HEK293 (cell line): ENCODE results near the gene MYBPC3.

Experiments
- HOXA7 ChIP-seq: sonication (generic); formaldehyde crosslinking; IDR thresholded peaks from 2 replicates; pipeline ENCODE4 v1.8.1; 2022; ENCODE audit warnings: missing genetic modification reagents, borderline replicate concordance
- SP2 ChIP-seq: fragments of 450-650 bp; formaldehyde crosslinking; IDR thresholded peaks from 2 replicates; pipeline ENCODE4 v1.5.1; 2016; ENCODE audit warnings: missing biosample characterization, missing genetic modification characterization
- ZBTB17 ChIP-seq: fragments of 450-650 bp; formaldehyde crosslinking; IDR thresholded peaks from 2 replicates; pipeline ENCODE4 v1.5.1; 2016; ENCODE audit warnings: missing biosample characterization, missing genetic modification characterization
- ZNF121 ChIP-seq: fragments of 450-650 bp; formaldehyde crosslinking; IDR thresholded peaks from 2 replicates; pipeline ENCODE4 v1.5.1; 2016; ENCODE audit warnings: missing biosample characterization, missing genetic modification characterization
- ZNF138 ChIP-seq: fragments of 450-650 bp; formaldehyde crosslinking; IDR thresholded peaks from 2 replicates; pipeline ENCODE4 v1.5.1; 2016; ENCODE audit warnings: missing biosample characterization, missing genetic modification characterization, borderline replicate concordance
- ZNF311 ChIP-seq: fragments of 450-650 bp; formaldehyde crosslinking; IDR thresholded peaks from 2 replicates; pipeline ENCODE4 v1.5.1; 2017; ENCODE audit warnings: missing biosample characterization, missing genetic modification characterization, borderline replicate concordance
- ZNF629 ChIP-seq: fragments of 450-650 bp; formaldehyde crosslinking; IDR thresholded peaks from 2 replicates; pipeline ENCODE4 v1.5.1; 2017; ENCODE audit warnings: missing biosample characterization, missing genetic modification characterization
- TF ChIP-seq, protein P1 (sequence below): fragments of 450-650 bp; formaldehyde crosslinking; IDR thresholded peaks from 2 replicates; pipeline ENCODE4 v1.5.1; 2016; ENCODE audit warnings: missing biosample characterization, missing genetic modification characterization
- TF ChIP-seq, protein P2 (sequence below): fragments of 450-650 bp; formaldehyde crosslinking; IDR thresholded peaks from 2 replicates; pipeline ENCODE4 v1.5.1; 2016; ENCODE audit warnings: missing biosample characterization, missing genetic modification characterization

DNA sequence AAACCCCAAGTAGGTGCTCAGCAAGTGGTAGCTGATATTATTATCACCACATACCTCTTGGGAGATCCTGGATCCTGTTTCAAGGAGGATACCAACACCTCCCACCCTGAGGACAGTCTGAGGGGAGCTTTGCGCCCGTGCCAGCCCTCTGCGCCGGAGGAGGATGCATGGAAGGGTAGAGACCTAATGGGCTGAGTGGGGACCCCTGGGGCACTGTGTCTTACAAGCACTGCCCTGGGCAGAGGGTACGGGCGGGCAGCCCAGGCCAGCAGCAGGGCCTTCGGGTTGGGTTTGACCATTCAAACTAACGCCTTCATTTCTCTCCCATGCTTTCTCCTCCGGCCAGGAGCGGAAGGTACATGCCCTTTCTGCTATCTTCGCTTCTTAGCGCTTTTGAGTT is 26.3 kb downstream of the MYBPC3 start:
- TF ChIP-seq HOXA7 (CRISPR knock-in tag) (no peak), ZBTB17 (no peak), SP2 (tag by site-specific recombination) (no peak), ZNF311 (no peak), ZNF138 (tag by site-specific recombination) (no peak), ZNF121 (tag by site-specific recombination) (no peak), ZNF629 (tag by site-specific recombination) (no peak)
- TF ChIP-seq, protein P1, sequence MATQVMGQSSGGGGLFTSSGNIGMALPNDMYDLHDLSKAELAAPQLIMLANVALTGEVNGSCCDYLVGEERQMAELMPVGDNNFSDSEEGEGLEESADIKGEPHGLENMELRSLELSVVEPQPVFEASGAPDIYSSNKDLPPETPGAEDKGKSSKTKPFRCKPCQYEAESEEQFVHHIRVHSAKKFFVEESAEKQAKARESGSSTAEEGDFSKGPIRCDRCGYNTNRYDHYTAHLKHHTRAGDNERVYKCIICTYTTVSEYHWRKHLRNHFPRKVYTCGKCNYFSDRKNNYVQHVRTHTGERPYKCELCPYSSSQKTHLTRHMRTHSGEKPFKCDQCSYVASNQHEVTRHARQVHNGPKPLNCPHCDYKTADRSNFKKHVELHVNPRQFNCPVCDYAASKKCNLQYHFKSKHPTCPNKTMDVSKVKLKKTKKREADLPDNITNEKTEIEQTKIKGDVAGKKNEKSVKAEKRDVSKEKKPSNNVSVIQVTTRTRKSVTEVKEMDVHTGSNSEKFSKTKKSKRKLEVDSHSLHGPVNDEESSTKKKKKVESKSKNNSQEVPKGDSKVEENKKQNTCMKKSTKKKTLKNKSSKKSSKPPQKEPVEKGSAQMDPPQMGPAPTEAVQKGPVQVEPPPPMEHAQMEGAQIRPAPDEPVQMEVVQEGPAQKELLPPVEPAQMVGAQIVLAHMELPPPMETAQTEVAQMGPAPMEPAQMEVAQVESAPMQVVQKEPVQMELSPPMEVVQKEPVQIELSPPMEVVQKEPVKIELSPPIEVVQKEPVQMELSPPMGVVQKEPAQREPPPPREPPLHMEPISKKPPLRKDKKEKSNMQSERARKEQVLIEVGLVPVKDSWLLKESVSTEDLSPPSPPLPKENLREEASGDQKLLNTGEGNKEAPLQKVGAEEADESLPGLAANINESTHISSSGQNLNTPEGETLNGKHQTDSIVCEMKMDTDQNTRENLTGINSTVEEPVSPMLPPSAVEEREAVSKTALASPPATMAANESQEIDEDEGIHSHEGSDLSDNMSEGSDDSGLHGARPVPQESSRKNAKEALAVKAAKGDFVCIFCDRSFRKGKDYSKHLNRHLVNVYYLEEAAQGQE: no peak
- TF ChIP-seq, protein P2, sequence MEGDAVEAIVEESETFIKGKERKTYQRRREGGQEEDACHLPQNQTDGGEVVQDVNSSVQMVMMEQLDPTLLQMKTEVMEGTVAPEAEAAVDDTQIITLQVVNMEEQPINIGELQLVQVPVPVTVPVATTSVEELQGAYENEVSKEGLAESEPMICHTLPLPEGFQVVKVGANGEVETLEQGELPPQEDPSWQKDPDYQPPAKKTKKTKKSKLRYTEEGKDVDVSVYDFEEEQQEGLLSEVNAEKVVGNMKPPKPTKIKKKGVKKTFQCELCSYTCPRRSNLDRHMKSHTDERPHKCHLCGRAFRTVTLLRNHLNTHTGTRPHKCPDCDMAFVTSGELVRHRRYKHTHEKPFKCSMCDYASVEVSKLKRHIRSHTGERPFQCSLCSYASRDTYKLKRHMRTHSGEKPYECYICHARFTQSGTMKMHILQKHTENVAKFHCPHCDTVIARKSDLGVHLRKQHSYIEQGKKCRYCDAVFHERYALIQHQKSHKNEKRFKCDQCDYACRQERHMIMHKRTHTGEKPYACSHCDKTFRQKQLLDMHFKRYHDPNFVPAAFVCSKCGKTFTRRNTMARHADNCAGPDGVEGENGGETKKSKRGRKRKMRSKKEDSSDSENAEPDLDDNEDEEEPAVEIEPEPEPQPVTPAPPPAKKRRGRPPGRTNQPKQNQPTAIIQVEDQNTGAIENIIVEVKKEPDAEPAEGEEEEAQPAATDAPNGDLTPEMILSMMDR (tag by site-specific recombination): no peak
